Spleen (tissue), 11 donors: Measurements from ENCODE around the gene SUCNR1. TPM values are rescaled to one million over a fixed set of nuclear protein-coding genes. Genes with fewer than 3 reads are reported as not detected.

ENCODE experiments used
- DNase-seq: peaks from one replicate; pipeline ENCODE4 v3.0.0-alpha.2; 2020
- H3K27ac ChIP-seq, 8 donors: fragments of 200-600 bp; sonication (generic) in 7 of 8; 1 replicate in 4 of 8; 2 replicates in 4 of 8; pipeline versions ENCODE4 v1.5.0 to v1.8.0; 2016 to 2021; ENCODE audit warnings: inconsistent platforms in 4 of 8, mild to moderate bottlenecking in 4 of 8, moderate library complexity in 1 of 8
- H3K27me3 ChIP-seq, 7 donors: fragments of 200-600 bp; sonication (generic) in 6 of 7; replicated peaks in 1 of 7; 1 replicate in 4 of 7; 2 replicates in 3 of 7; pipeline versions ENCODE4 v1.5.0 to v1.8.0; 2016 to 2021; ENCODE audit warnings: inconsistent platforms in 3 of 7, mild to moderate bottlenecking in 1 of 7
- H3K36me3 ChIP-seq, 6 donors: fragments of 200-600 bp; sonication (generic) in 5 of 6; 1 replicate in 4 of 6; 2 replicates in 2 of 6; pipeline versions ENCODE4 v1.5.0 to v1.8.0; 2016 to 2021; ENCODE audit warnings: inconsistent platforms in 2 of 6
- H3K4me1 ChIP-seq, 6 donors: fragments of 200-600 bp; sonication (generic) in 5 of 6; 1 replicate in 3 of 6; 2 replicates in 3 of 6; pipeline versions ENCODE4 v1.5.0 to v1.8.0; 2016 to 2021; ENCODE audit warnings: inconsistent platforms in 3 of 6
- H3K4me3 ChIP-seq, 8 donors: fragments of 200-600 bp; sonication (generic) in 7 of 8; 1 replicate in 4 of 8; 2 replicates in 4 of 8; pipeline versions ENCODE4 v1.5.0 to v1.8.0; 2016 to 2021; ENCODE audit warnings: inconsistent platforms in 4 of 8, mild to moderate bottlenecking in 4 of 8, moderate library complexity in 2 of 8
- H3K9me3 ChIP-seq, 8 donors: fragments of 200-600 bp; sonication (generic) in 7 of 8; 1 replicate in 4 of 8; 2 replicates in 4 of 8; pipeline versions ENCODE4 v1.5.0 to v1.8.0; 2016 to 2021; ENCODE audit warnings: inconsistent platforms in 4 of 8
- CTCF ChIP-seq, 11 experiments: fragments of 200-600 bp in 7 of 11; fragments of 450-650 bp in 4 of 11; sonication (generic) in 4 of 11; IDR thresholded peaks in 8 of 11; conservative IDR thresholded peaks in 3 of 11; 1 replicate in 7 of 11; 2 replicates in 4 of 11; pipeline versions ENCODE4 v1.4.0 to v1.8.0; 2016 to 2021; ENCODE audit warnings: antibody characterized with exemption in 11 of 11, inconsistent platforms in 4 of 11, mild to moderate bottlenecking in 1 of 11
- POLR2A ChIP-seq, 3 donors: fragments of 450-650 bp; IDR thresholded peaks; one replicate each; pipeline ENCODE4 v1.5.1; 2017; ENCODE audit warnings: antibody characterized with exemption in 3 of 3, mild to moderate bottlenecking in 1 of 3
- POLR2AphosphoS5 ChIP-seq, 3 donors: sonication (generic); formaldehyde crosslinking; IDR thresholded peaks; one replicate each; pipeline ENCODE4 v1.5.1; 2017; ENCODE audit warnings: antibody characterized with exemption in 3 of 3
- WGBS, 5 donors: extraction: QIAGEN DNeasy Blood & Tissue Kit in 3 of 5; methylation state at CpG; one replicate each; pipeline versions ENCODE4 v1.1.5 to v1.1.7; 2013 to 2018; 5-methylcytosine and 5-hydroxymethylcytosine counted together
- intact Hi-C: fragments of 100-400 bp; cut with DNase I; formaldehyde crosslinking; loops from one replicate; pipeline ENCODE4 v1.15.0; 2023; ENCODE audit warnings: low total_unique reads
- polyA plus RNA-seq, 3 donors: library from polyadenylated mRNA; stranded (reverse); fragments of 200-250 nt; gene quantifications; one replicate each; pipeline ENCODE4 v1.2.1, GENCODE V29; 2013
- total RNA-seq, 7 donors: library from RNA; depleted of rRNA in 3 of 7; stranded (reverse); fragments of >200 nt in 3 of 7; fragmentation: NEBNext Ultra II Directional in 4 of 7; extraction: Animal tissue kit (Norgen Biotek cat#: 25700) in 4 of 7; gene quantifications; one replicate each; pipeline versions ENCODE4 v1.1.0 to v1.2.1, GENCODE V29; 2016 to 2021
- donor health status: healthy with polysubstance abuse.
- donor health status: DM: no; HTN: no; CAD: no; lungs with moderate emphysema.
- donor health status: DM: no; HTN: no; CAD: no.
- donor health status: Bipolar disorder and iron deficiency.
- donor health status: healthy.
- donor health status: DM: no; HTN: no; CAD: no.
- donor health status: DM: yes; HTN: yes; CAD: no.

SUCNR1 gene
- total and polyA plus RNA-seq, 10 donors: 0.37 to 21.5 (median 8.9) TPM

GRCh38 chr3:151856118-151856517 lies 17.3 kb upstream of the SUCNR1 start:
- Histone ChIP-seq H3K9me3 (no peaks in the 10 kb centered on the region), H3K36me3 (no peaks in the 10 kb centered on the region), H3K4me3 (no peak overlapping the region), H3K27me3 (no peaks in the 10 kb centered on the region), H3K27ac (no peak overlapping the region), H3K4me1 (no peaks in the 10 kb centered on the region)
- DNase-seq: no peak
- intact Hi-C loops: no loop called here
- TF ChIP-seq CTCF (IDR thresholded peaks at IDR 0.05 in 8 of 11, conservative IDR thresholded peaks at IDR 0.05 in 3 of 11) (no peak), POLR2A (IDR thresholded peaks at IDR 0.05) (no peak), POLR2AphosphoS5 (IDR thresholded peaks at IDR 0.05) (no peak)
- WGBS, 5 donors: 91 to 98% (median 94%) methylated on average over 3 of the region's 3 CpGs

DNA sequence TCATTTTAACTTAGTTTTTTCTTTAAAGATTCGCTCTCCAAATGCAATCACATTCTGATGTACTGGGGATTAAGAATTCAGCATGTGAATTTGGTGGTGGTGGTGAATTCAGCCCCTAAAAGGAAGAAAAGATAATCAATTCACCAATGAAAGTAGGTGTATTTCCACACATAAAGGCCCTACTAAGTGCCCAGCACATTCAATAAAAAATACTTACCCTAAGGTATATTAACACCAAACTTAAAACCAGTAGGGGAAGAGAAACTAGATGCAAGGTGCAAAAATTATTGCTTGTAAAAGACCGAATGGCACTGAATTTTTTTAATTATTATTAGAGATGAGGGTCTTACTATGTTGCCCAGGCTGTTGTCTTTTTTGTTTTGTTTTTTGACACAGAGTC lies 16.8 kb upstream of the SUCNR1 start:
- H3K9me3 ChIP-seq: no peaks in the 10 kb centered on the region
- TF ChIP-seq POLR2AphosphoS5 (IDR thresholded peaks at IDR 0.05): no peak
- no peak for TF ChIP-seq POLR2A (IDR thresholded peaks at IDR 0.05)
- no peak for TF ChIP-seq CTCF (IDR thresholded peaks at IDR 0.05 in 8 of 11, conservative IDR thresholded peaks at IDR 0.05 in 3 of 11)
- no peaks in the 10 kb centered on the region for H3K27me3 ChIP-seq
- no peaks in the 10 kb centered on the region for H3K4me1 ChIP-seq
- H3K27ac ChIP-seq: no peak overlapping the region
- H3K36me3 ChIP-seq: no peaks in the 10 kb centered on the region
- no peak overlapping the region for H3K4me3 ChIP-seq
- 89 to 97% (median 92%) methylated on average over 2 of the region's 2 CpGs for WGBS, 5 donors
- intact Hi-C loops: no loop called here
- DNase-seq: no peak

DNA sequence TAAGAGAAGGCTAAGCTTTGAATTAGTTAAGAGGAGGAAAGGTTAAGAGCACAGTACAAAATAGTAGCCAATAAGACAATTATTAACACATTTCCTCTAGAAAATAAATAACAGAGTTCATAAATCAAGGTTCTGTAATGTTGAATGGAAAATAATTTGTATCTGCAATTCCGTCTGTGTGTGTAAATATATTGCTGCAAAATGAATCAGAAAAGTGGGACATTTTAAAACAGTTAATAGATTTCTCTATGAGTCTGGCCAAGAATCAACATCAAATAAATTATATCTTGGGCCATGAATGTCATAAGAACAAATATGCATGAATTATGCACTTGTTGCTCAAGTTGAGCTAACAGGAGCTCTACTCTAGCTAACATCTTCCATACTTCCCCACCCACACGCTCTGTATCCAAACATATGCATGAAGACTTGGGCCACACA lies 14.2 kb upstream of the SUCNR1 start:
- H3K27ac ChIP-seq: no peak overlapping the region
- 83 to 94% (median 88%) methylated on average over 2 of the region's 2 CpGs for WGBS, 5 donors

DNA sequence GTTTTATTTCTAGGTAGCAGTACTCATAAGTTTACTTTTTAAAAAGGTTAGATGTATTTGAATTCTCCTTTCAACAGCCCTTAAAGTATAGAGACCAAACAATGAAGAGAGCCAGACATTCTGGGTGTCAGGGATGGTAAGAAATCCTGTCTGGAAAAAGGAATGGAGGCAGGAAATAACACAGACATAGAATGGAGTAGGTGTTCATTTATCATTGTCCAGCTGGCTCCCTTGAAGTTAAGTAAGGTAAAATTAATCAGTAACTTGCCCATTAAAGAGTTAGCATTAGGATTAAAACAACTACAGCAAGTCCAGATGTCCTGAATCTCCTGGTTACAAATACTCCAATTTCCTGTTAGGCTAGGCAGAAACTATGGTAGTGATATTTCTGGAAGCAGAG lies 13.5 kb upstream of the SUCNR1 start:
- H3K27me3 ChIP-seq: no peaks in the 10 kb centered on the region
- TF ChIP-seq POLR2A (IDR thresholded peaks at IDR 0.05): no peak
- TF ChIP-seq CTCF (IDR thresholded peaks at IDR 0.05 in 8 of 11, conservative IDR thresholded peaks at IDR 0.05 in 3 of 11): no peak
- H3K4me3 ChIP-seq: no peak overlapping the region
- H3K36me3 ChIP-seq: no peaks in the 10 kb centered on the region
- H3K4me1 ChIP-seq: peaks cover 0 to 8% (median 0%) of the 10 kb centered on the region in 6 donors
- H3K27ac ChIP-seq: no peak overlapping the region
- no peak for DNase-seq
- H3K9me3 ChIP-seq: no peaks in the 10 kb centered on the region
- intact Hi-C loops: no loop called here

More for the DNA sequence above, 14.2 kb upstream of the SUCNR1 start:
- no peak overlapping the region for H3K4me3 ChIP-seq
- intact Hi-C loops: no loop called here
- no peak for DNase-seq
- no peaks in the 10 kb centered on the region for H3K9me3 ChIP-seq
- H3K36me3 ChIP-seq: no peaks in the 10 kb centered on the region
- TF ChIP-seq POLR2AphosphoS5 (IDR thresholded peaks at IDR 0.05): no peak
- TF ChIP-seq CTCF (IDR thresholded peaks at IDR 0.05 in 8 of 11, conservative IDR thresholded peaks at IDR 0.05 in 3 of 11): no peak
- peaks cover 0 to 3% (median 0%) of the 10 kb centered on the region in 6 donors for H3K4me1 ChIP-seq
- H3K27me3 ChIP-seq: no peaks in the 10 kb centered on the region
